Stimulated activated effector memory CD8-positive, alpha-beta T cell treated with anti-CD3 and anti-CD28 coated beads, Interleukin-12 subunit alpha, Interleukin-12 subunit beta, amount 100 ng/mL, for 72 hours (primary cell): ENCODE measurements around the gene OTOR.

Source experiments
- ATAC-seq: fragments of 150-1000 bp; cut with Tn5 transposase; 2 replicates; pipeline ENCODE4 v1.10.0; 2021
- DNase-seq, 2 donors: peaks; one replicate each; pipeline ENCODE4 v3.0.0; 2021 to 2022; ENCODE audit warnings: low spot score in 2 of 2
- H3K27ac Mint-ChIP-seq: one replicate; pipeline ENCODE4 v1.8.0; 2022; ENCODE audit warnings: mild to moderate bottlenecking, mixed read lengths
- H3K36me3 Mint-ChIP-seq: one replicate; pipeline ENCODE4 v1.8.0; 2022; ENCODE audit warnings: mild to moderate bottlenecking, mixed read lengths
- H3K4me1 Mint-ChIP-seq: one replicate; pipeline ENCODE4 v1.8.0; 2022; ENCODE audit warnings: mixed read lengths
- H3K4me3 Mint-ChIP-seq: one replicate; pipeline ENCODE4 v1.8.0; 2022; ENCODE audit warnings: mild to moderate bottlenecking, mixed read lengths
- H3K9me3 Mint-ChIP-seq: one replicate; pipeline ENCODE4 v1.8.0; 2022; ENCODE audit warnings: mixed read lengths

Gene OTOR

GRCh38 chr20:16748308-16748900, at the start of gene OTOR:
OTOR (plus strand) TSS chr20:16748358; CDS start chr20:16748402, 44 bp downstream.
- DNase-seq (no peak), ATAC-seq (no peak)
- no peak within 1 kb of the TSS for H3K4me3 Mint-ChIP-seq
- H3K27ac Mint-ChIP-seq, result no peak within 1 kb of the TSS
- no peaks in the 10 kb centered on the region for H3K36me3 Mint-ChIP-seq
- no peaks in the 10 kb centered on the region for H3K4me1 Mint-ChIP-seq
- H3K9me3 Mint-ChIP-seq, result no peaks in the 10 kb centered on the region

DNA sequence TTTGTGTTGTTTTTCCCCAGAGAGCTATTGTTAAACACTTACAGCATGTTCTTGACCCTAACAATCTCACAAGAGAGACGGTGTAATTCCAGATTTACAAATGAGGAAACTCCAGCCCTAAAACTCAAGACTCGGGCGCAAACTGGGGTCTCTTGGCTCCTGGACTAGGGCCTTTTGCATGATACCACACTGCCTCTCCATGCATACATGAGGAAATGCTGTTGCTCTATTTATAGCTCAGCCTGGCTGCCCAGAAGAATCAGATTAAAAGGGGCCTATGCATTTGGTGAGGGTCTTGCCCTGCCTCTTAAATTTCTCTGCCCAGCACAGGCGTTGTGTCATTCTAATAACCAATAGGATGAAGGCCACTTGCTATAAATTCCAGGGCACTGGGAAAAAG, 48.9 kb upstream of the OTOR start:
- ATAC-seq (no peak), DNase-seq (no peak)
- H3K4me1 Mint-ChIP-seq, result no peaks in the 10 kb centered on the region
- H3K36me3 Mint-ChIP-seq, result no peaks in the 10 kb centered on the region
- no peaks in the 10 kb centered on the region for H3K9me3 Mint-ChIP-seq
- H3K4me3 Mint-ChIP-seq, result no peak overlapping the region
- H3K27ac Mint-ChIP-seq, result no peak overlapping the region

DNA sequence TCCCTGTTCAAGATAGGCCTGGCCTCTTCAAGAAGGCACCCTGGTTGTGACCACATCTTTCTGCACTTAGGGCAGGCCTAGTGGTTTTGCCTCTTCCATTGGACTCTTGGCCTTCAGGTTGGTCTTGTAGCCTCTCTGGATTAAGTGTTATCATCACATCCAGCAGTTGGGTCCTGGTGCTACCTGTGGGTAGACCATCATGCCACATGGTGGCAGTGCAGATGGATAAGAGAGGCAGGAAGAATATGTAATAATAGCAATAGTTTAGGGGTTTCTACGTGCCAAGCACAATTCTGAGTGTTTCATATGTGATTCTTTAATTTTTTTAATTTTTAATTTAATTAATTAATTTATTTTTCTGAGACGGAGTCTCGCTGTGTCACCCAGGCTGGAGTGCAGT, 46.9 kb upstream of the OTOR start:
- ATAC-seq (peak; percentile 52), DNase-seq (peak in 1 of 2 donors; percentile 52)
- no peaks in the 10 kb centered on the region for H3K9me3 Mint-ChIP-seq
- no peak overlapping the region for H3K27ac Mint-ChIP-seq
- no peak overlapping the region for H3K4me3 Mint-ChIP-seq
- no peaks in the 10 kb centered on the region for H3K4me1 Mint-ChIP-seq
- no peaks in the 10 kb centered on the region for H3K36me3 Mint-ChIP-seq

DNA sequence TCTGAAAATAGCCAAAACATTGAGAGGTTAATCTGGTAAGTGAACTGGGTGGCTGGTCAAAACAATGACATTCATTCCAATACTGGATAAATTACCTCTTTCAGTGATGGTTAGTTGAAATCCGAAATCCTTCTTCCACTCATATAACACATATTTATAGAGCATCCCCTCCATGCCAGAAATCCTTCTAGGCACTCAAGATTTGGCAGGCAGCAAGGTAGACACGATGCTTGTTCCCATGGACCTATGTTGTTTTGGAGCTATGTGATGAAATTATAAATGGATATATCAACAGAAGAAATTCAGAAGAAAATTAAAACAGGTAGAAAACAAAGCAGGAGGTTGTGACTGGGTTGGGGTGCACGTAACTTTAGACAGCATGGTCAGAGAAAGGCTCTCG, 44.6 kb upstream of the OTOR start:
- Mint-ChIP-seq H3K27ac (no peak overlapping the region), H3K4me1 (peaks cover 10% of the 10 kb centered on the region), H3K4me3 (no peak overlapping the region), H3K9me3 (no peaks in the 10 kb centered on the region), H3K36me3 (no peaks in the 10 kb centered on the region)
- no peak for DNase-seq
- no peak for ATAC-seq

GRCh38 chr20:16707674-16708073, 40.5 kb upstream of the OTOR start:
- ATAC-seq, result peak; percentile 57
- Mint-ChIP-seq H3K36me3 (no peaks in the 10 kb centered on the region), H3K4me3 (no peak overlapping the region), H3K4me1 (peaks cover 20% of the 10 kb centered on the region), H3K27ac (no peak overlapping the region), H3K9me3 (no peaks in the 10 kb centered on the region)
- no peak for DNase-seq

DNA sequence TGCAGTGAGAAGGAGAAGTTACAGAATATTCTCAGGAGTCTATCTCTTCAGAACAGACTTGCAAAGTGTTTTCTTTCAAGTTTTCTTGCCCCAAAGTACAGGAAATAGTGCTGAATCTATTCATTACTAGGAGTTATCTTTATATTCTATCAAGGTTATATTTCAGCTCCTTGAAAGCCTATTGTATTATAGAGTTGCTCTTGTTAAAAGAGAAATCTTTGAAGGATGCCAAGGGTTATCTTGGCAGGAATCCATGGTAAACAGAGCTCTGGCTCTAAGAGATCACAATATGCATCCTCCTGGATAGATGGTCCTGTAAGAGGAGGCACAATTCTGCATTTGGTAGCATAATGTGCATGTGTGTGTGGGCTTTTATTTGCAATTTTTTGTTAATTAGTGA, 39.6 kb upstream of the OTOR start:
- H3K36me3 Mint-ChIP-seq, result no peaks in the 10 kb centered on the region
- DNase-seq (no peak), ATAC-seq (no peak)
- peaks cover 20% of the 10 kb centered on the region for H3K4me1 Mint-ChIP-seq
- H3K27ac Mint-ChIP-seq, result no peak overlapping the region
- H3K9me3 Mint-ChIP-seq, result no peaks in the 10 kb centered on the region
- H3K4me3 Mint-ChIP-seq, result no peak overlapping the region

DNA sequence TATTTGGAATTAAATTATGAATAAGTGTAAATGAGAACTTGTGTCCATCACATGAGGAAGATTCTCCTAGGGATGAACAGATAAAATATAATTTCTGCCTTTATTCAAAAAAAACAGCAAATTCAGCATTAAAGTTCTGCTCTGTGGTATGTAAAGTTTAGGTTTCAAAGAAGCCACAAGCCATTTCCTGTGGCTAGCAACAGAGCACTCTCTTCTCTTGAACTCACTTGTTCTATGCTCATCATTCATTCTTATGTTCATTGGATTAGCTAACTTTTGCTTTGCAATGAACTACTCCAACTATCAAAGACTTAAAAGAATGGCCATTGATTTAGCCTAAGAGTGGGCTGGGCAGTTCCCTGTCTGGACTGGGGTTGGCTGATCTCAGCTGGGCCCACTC, 39.1 kb upstream of the OTOR start:
- Mint-ChIP-seq H3K27ac (no peak overlapping the region), H3K4me3 (no peak overlapping the region), H3K36me3 (no peaks in the 10 kb centered on the region), H3K4me1 (peaks cover 20% of the 10 kb centered on the region), H3K9me3 (no peaks in the 10 kb centered on the region)
- DNase-seq (no peak), ATAC-seq (peak; percentile 94)

GRCh38 chr20:16710781-16711180, 37.4 kb upstream of the OTOR start:
- ATAC-seq (no peak), DNase-seq (no peak)
- Mint-ChIP-seq H3K9me3 (no peaks in the 10 kb centered on the region), H3K4me3 (no peak overlapping the region), H3K36me3 (no peaks in the 10 kb centered on the region), H3K4me1 (peaks cover 20% of the 10 kb centered on the region), H3K27ac (no peak overlapping the region)

GRCh38 chr20:16711661-16712258, 36.4 kb upstream of the OTOR start:
- H3K27ac Mint-ChIP-seq, result no peak overlapping the region
- DNase-seq (no peak), ATAC-seq (no peak)
- H3K4me1 Mint-ChIP-seq, result peaks cover 20% of the 10 kb centered on the region
- H3K36me3 Mint-ChIP-seq, result no peaks in the 10 kb centered on the region
- H3K4me3 Mint-ChIP-seq, result no peak overlapping the region
- H3K9me3 Mint-ChIP-seq, result no peaks in the 10 kb centered on the region

GRCh38 chr20:16712511-16712947, 35.6 kb upstream of the OTOR start:
- Mint-ChIP-seq H3K9me3 (no peaks in the 10 kb centered on the region), H3K27ac (no peak overlapping the region), H3K36me3 (no peaks in the 10 kb centered on the region), H3K4me3 (no peak overlapping the region), H3K4me1 (peaks cover 20% of the 10 kb centered on the region)
- DNase-seq (no peak), ATAC-seq (no peak)

DNA sequence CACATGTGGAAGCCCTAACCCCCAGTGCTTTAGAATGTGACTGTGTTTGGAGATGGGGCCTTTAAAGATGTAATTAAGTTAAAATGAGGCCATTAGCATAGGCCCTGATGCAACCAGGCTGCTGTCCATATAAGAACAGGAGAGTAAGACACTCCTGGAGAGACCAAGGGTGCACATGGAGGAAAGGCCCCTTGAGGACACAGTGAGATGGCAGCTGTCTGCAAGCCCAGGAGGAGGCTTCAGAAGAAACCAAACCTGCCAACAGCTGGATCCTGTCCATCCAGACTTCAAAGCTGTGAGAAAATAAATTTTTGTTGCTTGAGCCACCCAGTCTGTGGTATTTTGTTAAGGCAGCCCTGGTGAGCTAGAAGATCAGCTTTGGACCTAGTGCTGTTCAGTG, 35.1 kb upstream of the OTOR start:
- no peak overlapping the region for H3K27ac Mint-ChIP-seq

DNA sequence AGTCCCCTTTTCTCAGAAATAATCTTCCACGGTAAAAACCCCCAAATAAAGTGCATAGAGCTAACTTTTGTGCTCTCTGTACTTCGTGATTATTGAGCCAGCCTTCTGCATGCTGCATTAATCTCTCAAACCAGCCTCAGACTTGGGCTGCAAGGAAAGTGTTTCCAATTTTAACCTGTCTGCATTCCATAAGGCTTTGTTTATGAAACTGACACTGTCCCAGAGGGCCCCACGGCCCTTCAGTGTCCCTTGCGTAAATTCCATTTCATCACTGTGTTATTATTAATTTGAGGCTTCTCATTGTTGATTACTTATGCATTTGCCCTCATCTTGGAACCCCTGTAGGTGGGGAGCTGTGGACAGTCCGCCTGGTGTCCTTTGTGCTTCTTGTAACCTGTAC, 33.9 kb upstream of the OTOR start:
- Mint-ChIP-seq H3K27ac (no peak overlapping the region), H3K4me1 (peaks cover 3% of the 10 kb centered on the region), H3K36me3 (no peaks in the 10 kb centered on the region), H3K9me3 (no peaks in the 10 kb centered on the region), H3K4me3 (no peak overlapping the region)
- DNase-seq, result no peak
- no peak for ATAC-seq

More for the DNA sequence above, 35.1 kb upstream of the OTOR start:
- Mint-ChIP-seq H3K4me3 (no peak overlapping the region), H3K9me3 (no peaks in the 10 kb centered on the region), H3K4me1 (peaks cover 15% of the 10 kb centered on the region), H3K36me3 (no peaks in the 10 kb centered on the region)
- no peak for DNase-seq
- no peak for ATAC-seq

GRCh38 chr20:16714751-16715150, 33.4 kb upstream of the OTOR start:
- Mint-ChIP-seq H3K27ac (no peak overlapping the region), H3K4me1 (no peaks in the 10 kb centered on the region), H3K36me3 (no peaks in the 10 kb centered on the region), H3K9me3 (no peaks in the 10 kb centered on the region), H3K4me3 (no peak overlapping the region)
- DNase-seq, result no peak
- ATAC-seq, result no peak

GRCh38 chr20:16719421-16719820, 28.7 kb upstream of the OTOR start:
- Mint-ChIP-seq H3K9me3 (no peaks in the 10 kb centered on the region), H3K4me3 (no peak overlapping the region), H3K27ac (no peak overlapping the region), H3K4me1 (no peaks in the 10 kb centered on the region), H3K36me3 (no peaks in the 10 kb centered on the region)
- DNase-seq, result no peak
- no peak for ATAC-seq

- H3K4me3 Mint-ChIP-seq, result peak overlapping the region; percentile 98
- peaks cover 39% of the 10 kb centered on the region for H3K36me3 Mint-ChIP-seq
- ATAC-seq, result no peak
- no peak for DNase-seq
- H3K4me1 Mint-ChIP-seq, result peaks cover 46% of the 10 kb centered on the region
- peaks cover 4% of the 10 kb centered on the region for H3K9me3 Mint-ChIP-seq
- peak overlapping the region; percentile 99 for H3K27ac Mint-ChIP-seq
Measured at GRCh38 chr20:16729080-16729479, 19.1 kb upstream of the OTOR start.

GRCh38 chr20:16729565-16730460, 18.3 kb upstream of the OTOR start, which contains the start of gene SNRPB2:
SNRPB2 (plus strand) TSS chr20:16730026; CDS start chr20:16731703, 1,677 bp downstream.
- Mint-ChIP-seq H3K4me3 (peak within 1 kb of the TSS; percentile 98), H3K36me3 (peaks cover 46% of the 10 kb centered on the region), H3K4me1 (peaks cover 54% of the 10 kb centered on the region), H3K9me3 (peaks cover 4% of the 10 kb centered on the region), H3K27ac (peak within 1 kb of the TSS; percentile 99)
- peak; percentile 69 to 90 for DNase-seq
- peak; percentile 93 for ATAC-seq
